Ureter (tissue), 1 donor: ENCODE data around the gene ZNF385A. TPM values are rescaled to one million over a fixed set of nuclear protein-coding genes. Genes with fewer than 3 reads are reported as not detected.
A peak's percentile ranks its signal among the peaks of the same experiment; 100 is the strongest.

Source experiments
- DNase-seq: peaks from one replicate; pipeline ENCODE4 v3.0.0-alpha.2; 2020; ENCODE audit warnings: low spot score
- total RNA-seq: library from RNA; stranded (reverse); gene quantifications from one replicate; pipeline ENCODE4 v1.2.4, GENCODE V29; 2023
- donor health status: DM: yes; HTN: yes; CAD: no.

ZNF385A gene
- total RNA-seq, 1 donor from 2014 or later: 88.4 TPM

- DNase-seq: no peak
Observed at GRCh38 chr12:54374562-54375258, 9.8 kb downstream of the ZNF385A start.

GRCh38 chr12:54373649-54374561, 10.6 kb downstream of the ZNF385A start:
- no peak for DNase-seq

GRCh38 chr12:54372113-54372806, 12.3 kb downstream of the ZNF385A start:
- no peak for DNase-seq

DNA sequence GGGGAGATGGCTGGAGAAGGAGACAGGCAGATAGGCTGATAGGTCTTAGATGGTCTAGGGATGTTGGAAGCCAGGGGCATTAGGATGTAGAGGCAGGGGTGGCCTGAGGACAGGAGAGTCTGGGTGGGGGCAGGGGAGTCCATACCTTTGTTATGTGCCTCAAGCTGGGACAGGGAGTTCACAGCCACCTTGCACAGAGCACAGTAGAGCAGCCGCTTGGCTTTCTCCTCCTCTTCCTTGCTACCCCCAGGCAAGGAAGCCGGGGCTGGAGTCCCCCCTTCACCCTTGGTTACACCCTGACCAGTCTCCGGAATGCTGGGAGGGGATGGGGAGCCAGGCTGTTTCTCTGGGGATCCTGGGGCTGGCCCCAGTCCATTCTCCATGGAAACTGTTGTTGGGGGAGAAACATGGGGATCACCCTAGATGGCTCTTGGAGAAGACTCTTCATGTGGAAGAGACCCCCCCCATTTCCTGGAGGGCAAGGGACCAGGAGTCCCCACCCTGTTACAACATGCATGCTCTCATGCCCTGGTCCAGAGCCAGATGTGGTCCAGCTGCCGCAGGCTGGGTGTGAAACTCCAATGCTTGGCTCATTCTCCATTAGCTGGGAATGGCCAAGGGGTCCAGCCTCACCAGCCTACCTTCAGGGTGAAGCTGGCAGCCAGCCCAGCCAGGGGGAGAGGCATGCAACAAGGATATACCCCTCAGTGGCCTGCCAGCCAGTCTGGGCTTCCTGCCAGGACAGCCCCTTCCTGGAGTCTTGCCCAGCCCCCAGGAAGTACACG, 13.0 kb downstream of the ZNF385A start:
- DNase-seq: peak; percentile 75

DNA sequence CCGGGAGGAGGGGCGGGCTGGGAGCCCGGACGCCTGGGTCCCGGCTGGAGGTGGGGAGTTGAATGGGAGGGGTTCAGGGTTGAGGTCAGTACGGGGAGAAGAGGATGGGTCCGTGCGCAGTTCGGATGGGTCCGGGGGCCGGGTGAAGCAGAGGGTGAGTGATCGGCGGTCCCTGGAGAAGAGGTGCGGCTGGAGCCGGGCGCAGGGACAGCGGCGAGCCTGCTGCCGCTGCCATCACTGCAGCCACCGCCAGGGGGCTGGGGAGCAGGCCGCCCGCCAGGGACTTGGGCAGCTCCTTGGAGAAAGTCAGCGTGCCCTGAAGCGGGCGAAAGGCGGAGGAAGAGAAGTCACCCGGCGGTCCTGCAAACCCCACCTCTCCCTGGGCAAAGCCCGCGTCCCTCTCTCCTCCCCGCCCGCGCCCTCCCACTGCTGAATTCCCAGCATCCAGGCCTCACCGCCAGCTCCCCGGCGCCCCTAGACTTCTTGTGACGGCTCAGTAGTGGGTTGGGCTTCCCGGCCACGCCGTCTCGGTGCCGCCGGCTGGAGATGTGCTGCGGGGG, 14.3 kb downstream of the ZNF385A start:
- DNase-seq: peak; percentile 80

- DNase-seq: no peak
Observed at GRCh38 chr12:54369597-54370131, 14.9 kb downstream of the ZNF385A start.

DNA sequence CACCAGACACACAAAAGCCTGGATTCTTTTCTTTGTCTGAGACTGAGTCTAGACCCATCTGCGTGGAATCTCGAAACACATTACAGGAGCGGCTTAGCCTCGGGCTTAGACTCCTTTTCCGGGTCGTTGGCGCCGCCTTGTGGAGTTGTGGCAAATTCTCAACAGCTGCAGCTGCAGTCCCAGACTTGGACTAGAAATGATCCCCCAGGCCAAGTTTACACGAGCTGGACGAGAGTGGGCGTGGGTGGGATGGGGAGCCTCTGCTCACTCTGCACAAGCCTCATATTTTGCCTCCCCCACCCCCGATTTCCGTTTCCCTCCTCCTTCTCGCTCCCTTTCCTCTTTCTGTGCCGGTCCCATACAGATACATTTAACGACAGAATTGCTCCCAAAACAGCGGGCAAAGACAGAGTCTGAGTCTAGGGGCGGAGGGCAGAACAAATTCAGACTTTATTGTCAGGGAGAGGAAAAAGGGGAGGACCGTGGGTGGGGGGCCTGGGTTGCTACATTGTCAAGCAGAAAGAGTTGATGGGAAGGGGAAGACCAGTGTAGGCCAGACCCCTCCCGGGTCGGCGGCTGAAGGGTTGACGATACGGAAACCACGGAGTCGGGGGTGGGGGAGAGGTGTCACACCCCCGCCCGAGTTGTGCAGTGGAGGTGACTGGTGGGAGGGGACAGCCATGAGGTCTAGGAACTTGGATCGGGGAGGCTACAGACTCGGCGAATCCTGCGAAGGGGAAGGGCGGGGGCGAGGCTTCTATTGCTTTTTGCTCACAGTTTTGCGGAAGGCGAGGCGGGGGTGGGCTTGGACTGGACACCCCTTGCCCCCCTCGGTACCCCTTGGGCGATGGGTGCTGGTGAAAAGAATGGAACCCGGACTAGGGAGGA, 15.6 kb downstream of the ZNF385A start:
- peak; percentile 92 for DNase-seq

DNA sequence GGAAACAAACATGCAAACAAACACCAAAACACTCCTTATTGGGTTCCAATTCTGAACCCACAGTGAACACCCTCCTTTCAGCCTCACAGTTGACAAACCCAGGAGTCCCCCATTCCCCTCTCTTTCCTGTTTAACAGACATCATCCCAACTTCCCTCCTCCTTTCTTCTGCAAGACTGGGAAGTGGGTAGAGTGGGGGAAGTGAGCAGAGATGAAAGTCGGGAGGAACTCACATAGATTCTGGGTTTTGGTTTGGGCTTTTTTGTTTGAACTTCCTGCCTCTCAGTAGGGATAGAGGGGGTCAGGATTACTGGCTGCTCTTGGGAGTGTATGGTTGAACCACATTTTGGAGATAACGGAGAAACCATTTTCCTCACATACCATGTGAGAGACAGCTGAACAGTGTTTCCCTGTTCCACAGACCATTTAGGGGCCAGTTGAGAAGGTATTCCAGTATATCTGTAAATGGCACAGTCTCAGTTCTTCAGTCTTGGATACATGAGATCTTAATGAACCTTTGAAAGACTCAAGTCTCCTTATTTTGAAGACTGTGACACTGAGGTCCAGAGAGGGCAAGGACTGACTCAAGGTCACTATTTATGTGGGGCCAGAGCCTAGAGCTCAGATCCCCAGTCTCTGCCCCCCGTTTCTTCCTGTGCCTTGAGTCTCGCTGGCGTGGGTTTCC, 16.4 kb downstream of the ZNF385A start:
- no peak for DNase-seq

DNA sequence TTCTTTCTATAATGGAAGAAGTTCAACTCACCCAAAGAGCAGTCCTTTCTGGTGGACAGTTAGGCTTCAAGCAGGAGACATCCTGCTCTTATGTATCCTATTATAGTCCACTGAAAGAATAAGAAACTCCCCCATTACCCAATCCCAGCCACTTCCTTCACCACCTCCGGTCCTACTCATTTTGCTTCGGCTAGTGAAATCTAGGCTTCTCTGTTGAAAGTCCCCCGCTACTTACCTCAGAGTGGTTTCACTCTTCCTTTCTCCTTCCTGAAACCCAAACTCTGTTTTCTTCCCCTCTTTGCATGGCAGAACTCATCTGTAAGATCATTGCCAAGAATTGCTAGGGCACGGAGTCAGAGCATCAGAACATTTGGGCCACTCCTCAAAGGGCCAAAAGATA, 20.1 kb downstream of the ZNF385A start, which contains the start of gene GPR84:
TSS of gene GPR84 (minus strand) at position 74 of the 400 bp plus-strand sequence. CDS start 635 bp downstream, outside the sequence.
- DNase-seq: no peak

DNA sequence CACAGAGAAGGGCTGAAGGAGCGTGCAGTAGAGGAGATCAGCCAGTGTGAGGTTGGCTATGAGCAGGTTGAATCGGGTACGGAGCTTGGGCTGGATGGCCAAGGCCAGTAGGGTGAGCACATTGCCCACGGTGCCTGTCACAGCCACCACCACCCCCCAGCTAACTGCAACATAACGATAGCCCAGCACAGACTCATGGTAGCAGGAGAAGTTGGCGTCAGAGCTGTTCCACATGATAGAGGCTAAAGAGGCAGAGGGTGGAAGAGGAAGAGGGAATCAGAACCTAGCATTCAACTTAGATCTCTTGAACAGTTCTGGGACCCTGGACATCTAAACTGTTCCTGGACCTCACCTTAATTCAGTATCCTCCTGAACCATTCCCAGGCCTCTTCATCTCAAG, 20.9 kb downstream of the ZNF385A start:
- DNase-seq: no peak

DNA sequence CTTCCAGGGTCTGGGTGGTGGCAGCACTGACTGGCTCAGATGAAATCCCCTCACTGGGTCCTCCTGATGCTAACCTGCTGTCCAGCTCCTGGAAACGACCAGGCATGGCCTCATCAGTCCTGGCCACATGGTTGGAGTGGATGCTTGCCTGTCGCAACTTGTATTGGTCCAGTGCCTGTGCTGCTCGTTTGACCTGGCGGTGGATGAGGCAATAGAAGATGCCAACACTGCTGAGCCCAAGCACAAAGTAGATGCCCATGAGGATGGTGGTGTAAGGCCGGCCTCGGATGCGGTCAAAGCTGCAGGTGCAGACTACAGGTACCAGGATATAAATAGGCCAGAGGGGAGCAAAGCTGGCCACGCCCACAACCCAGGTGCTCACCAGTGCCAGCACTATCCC, 21.5 kb downstream of the ZNF385A start:
- DNase-seq: no peak

DNA sequence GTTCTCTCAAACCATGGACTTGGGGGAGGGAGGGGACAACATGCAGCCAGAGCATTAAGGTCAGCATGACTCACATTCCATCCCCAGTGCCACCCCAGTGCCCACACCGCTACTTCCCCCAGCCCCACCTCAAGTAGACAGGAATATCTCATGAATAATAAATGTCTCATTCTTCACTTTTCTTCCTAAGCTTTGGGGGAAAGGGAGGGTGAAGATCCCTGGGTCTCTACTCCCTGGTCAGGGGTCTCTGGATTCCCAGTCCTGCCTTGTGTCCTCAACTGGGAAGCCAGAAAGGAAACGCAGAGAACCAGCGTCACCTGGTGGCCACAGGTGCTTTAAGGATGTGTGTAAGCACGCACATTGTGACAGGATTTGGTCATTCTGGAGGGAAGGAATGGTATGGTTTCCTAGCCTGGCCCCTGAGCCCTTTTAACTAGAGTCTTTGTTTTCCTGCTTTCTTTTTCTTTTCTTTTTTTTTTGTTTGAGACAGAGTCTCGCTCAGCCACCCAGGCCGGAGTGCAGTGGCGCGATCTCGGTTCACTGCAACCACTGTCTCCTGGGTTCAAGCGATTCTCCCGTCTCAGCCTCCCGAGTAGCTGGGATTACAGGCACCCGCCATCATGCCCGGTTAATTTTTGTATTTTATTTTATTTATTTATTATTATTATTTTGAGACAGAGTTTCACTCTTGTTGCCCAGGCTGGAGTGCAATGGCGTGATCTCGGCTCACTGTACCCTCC, 23.6 kb downstream of the ZNF385A start:
- DNase-seq: peak; percentile 67

- DNase-seq: no peak
Observed at GRCh38 chr12:54359762-54360351, 24.7 kb downstream of the ZNF385A start.

- peak; percentile 97 for DNase-seq
Observed at GRCh38 chr12:54358945-54359761, 25.4 kb downstream of the ZNF385A start.

DNA sequence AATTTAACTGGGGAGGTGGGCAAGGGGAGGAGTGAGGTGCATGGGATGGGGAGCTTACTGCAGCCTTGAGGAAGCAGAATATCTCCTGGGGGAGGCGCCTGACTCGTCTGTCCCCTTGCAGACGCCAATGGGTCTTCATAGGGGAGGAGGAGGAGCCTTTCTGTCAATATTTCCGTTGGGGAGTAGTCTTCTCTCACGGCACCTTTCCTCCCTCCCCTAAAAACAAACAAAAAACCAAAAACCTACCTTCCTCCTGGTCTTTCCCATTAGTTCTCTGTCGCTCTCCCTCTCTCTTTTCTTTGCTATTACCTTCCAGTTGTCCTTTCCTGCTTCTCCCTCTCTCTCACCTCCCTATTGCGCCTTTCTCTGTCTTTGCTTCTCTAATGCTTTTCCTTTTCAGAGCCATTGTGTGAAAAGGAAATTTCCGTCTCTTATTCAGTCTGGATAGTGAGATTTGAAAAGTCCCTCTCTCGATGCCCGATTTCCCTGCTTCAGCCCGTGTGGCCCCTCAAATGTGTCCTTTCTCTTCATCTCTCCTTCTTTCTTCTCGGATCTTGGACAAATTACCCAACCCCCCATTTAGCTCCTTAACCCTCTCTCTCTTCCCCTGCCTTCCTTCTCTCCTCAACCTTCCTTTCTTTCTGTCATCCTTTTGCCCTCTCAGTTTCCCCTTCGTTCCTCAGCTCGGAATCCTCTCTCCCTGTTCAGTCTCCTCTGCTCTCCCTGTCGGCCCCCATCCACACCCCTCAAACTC, 26.2 kb downstream of the ZNF385A start:
- no peak for DNase-seq

DNA sequence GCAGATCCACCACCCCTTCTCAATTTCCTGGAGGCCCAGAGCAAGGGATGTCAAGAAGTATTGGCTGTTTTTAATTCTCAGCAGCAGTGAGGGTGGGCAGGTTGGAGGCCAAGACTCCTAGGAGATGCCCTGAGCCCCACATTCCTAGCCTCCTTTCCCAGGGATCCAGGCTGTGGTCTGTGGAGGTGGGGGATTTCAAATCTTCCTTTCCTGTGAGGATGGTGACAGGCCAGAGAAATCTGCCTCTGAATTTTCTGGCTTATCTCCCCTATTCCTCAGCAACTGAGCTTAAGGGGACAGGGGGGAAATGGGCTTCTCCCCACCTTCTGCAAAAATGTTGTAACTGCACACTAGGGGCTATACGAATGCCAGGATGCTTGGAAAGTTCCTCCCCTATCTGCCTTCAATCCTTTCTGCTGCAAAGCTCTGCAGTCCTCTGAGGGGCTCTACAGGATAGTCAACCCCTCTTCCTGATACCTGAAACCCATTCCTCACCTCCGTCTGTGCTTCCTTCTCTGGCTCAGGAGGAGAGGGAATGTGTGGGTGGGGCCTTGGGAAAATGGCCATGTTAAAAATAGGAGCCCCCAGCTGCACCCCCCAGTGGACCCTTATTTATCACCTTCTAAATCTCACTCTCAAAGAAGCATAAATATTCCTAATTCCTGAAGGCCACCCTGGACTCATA, 26.9 kb downstream of the ZNF385A start:
- no peak for DNase-seq
